Mesodermal cell (in vitro differentiated cells): ENCODE results near the gene DDX5.

Experiments used
- H3K27ac ChIP-seq: 2 replicates; pipeline ENCODE4 v1.7.0; 2013; ENCODE audit warnings: mild to moderate bottlenecking, low read depth, low read length, moderate library complexity; ENCODE audit not compliant: severe bottlenecking
- H3K36me3 ChIP-seq: 2 replicates; pipeline ENCODE4 v1.7.1; 2013; ENCODE audit warnings: mild to moderate bottlenecking, low read length, moderate library complexity; ENCODE audit not compliant: control insufficient read depth, insufficient read depth
- H3K4me1 ChIP-seq: one replicate; pipeline ENCODE4 v1.7.1; 2013; ENCODE audit warnings: mild to moderate bottlenecking, low read length; ENCODE audit not compliant: insufficient read depth, control insufficient read depth, poor library complexity, severe bottlenecking
- H3K4me3 ChIP-seq: 2 replicates; pipeline ENCODE4 v1.7.0; 2013; ENCODE audit warnings: low read length, control low read depth, mild to moderate bottlenecking; ENCODE audit not compliant: insufficient read depth, poor library complexity, severe bottlenecking; ENCODE audit errors: extremely low read depth
- H3K9me3 ChIP-seq: 2 replicates; pipeline ENCODE4 v1.7.1; 2013; ENCODE audit warnings: mild to moderate bottlenecking, low read length, moderate library complexity; ENCODE audit not compliant: control insufficient read depth
- WGBS, 2 experiments: methylation state at CpG; one replicate each; pipeline ENCODE4 v1.1.5; 2013; ENCODE audit warnings: missing lambda C conversion rate in 2 of 2; ENCODE audit not compliant: insufficient coverage in 2 of 2; 5-methylcytosine and 5-hydroxymethylcytosine counted together

The DDX5 gene

GRCh38 chr17:64448665-64449512 is 57.2 kb downstream of the DDX5 start, which contains the start of gene MILR1:
TSS of gene MILR1 (plus strand) at chr17:64449115. CDS start at chr17:64449169, 54 bp downstream.
- Histone ChIP-seq H3K4me3 (no peak within 1 kb of the TSS), H3K27ac (no peak within 1 kb of the TSS), H3K4me1 (no peaks in the 10 kb centered on the region), H3K9me3 (no peaks in the 10 kb centered on the region), H3K36me3 (no peaks in the 10 kb centered on the region)
- 75 to 89% methylated on average over 2 of the region's 10 CpGs for WGBS, 2 experiments
